KMS-11 (cell line): ENCODE results near the gene MAP3K15.

ENCODE experiments used
- H2AFZ ChIP-seq: fragments of 200-600 bp; sonication (generic); 2 replicates; pipeline ENCODE4 v1.6.1; 2016; ENCODE audit warnings: antibody characterized with exemption, mixed run types, low read depth
- H3K27ac ChIP-seq: fragments of 200-600 bp; sonication (generic); 2 replicates; pipeline ENCODE4 v1.6.1; 2016; ENCODE audit warnings: mild to moderate bottlenecking, mixed run types
- H3K27me3 ChIP-seq: fragments of 200-600 bp; sonication (generic); 2 replicates; pipeline ENCODE4 v1.6.1; 2017; ENCODE audit warnings: mild to moderate bottlenecking, low read depth, mixed run types, moderate library complexity; ENCODE audit not compliant: insufficient read depth
- H3K36me3 ChIP-seq: fragments of 200-600 bp; sonication (generic); 2 replicates; pipeline ENCODE4 v1.6.1; 2017; ENCODE audit warnings: mild to moderate bottlenecking, mixed run types; ENCODE audit not compliant: insufficient read depth
- H3K4me1 ChIP-seq: fragments of 200-600 bp; sonication (generic); 2 replicates; pipeline ENCODE4 v1.6.1; 2016; ENCODE audit warnings: mild to moderate bottlenecking, low read depth, mixed run types; ENCODE audit not compliant: poor library complexity, severe bottlenecking
- H3K4me2 ChIP-seq: fragments of 200-600 bp; sonication (generic); 2 replicates; pipeline ENCODE4 v1.7.0; 2016; ENCODE audit warnings: mild to moderate bottlenecking, mixed run types
- H3K4me3 ChIP-seq: fragments of 200-600 bp; sonication (generic); IDR thresholded peaks from 2 replicates; pipeline ENCODE4 v1.6.1; 2017; ENCODE audit warnings: low read depth, low read length, mixed read lengths; ENCODE audit not compliant: insufficient read depth
- H3K79me2 ChIP-seq: fragments of 200-600 bp; sonication (generic); 2 replicates; pipeline ENCODE4 v1.6.1; 2016; ENCODE audit warnings: low read depth, mixed run types; ENCODE audit not compliant: insufficient read depth
- H3K9ac ChIP-seq: fragments of 200-600 bp; sonication (generic); 2 replicates; pipeline ENCODE4 v1.6.1; 2016; ENCODE audit warnings: mild to moderate bottlenecking, mixed run types
- H4K20me1 ChIP-seq: fragments of 200-600 bp; sonication (generic); 2 replicates; pipeline ENCODE4 v1.6.1; 2016; ENCODE audit warnings: mild to moderate bottlenecking, mixed run types; ENCODE audit not compliant: insufficient read depth
- TF ChIP-seq, protein P1 (sequence below): fragments of 200-600 bp; sonication (generic); conservative IDR thresholded peaks from 2 replicates; pipeline ENCODE4 v1.6.1; 2017; ENCODE audit warnings: low read depth, mild to moderate bottlenecking, antibody characterized with exemption, low read length, moderate library complexity, mixed read lengths

Gene MAP3K15

DNA sequence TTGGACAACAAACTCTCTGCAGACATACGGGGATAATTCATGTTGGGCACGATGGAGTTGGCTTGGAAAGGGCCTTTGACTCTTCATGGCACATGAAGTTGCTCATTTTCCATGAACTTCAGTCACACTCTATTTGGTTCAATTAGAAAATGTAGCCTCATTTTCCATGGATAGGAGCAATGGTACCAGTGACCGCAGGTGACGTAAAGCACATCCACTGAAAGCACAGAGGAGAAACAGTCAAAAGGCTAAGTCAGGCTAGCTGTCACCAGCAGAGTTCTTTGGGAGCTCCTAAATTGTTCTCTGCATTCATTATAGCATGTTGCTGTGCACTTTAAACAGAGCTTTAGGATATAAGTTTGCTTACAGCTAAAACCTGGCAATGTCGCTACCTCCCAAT lies 39.9 kb upstream of the MAP3K15 start:
- Histone ChIP-seq H3K79me2 (no peaks in the 10 kb centered on the region), H3K27me3 (no peaks in the 10 kb centered on the region), H3K36me3 (no peaks in the 10 kb centered on the region), H3K4me2 (peak overlapping the region; percentile 21; the same call in 1 of the 2 replicates), H3K27ac (no peak overlapping the region), H3K4me1 (peaks cover 10% of the 10 kb centered on the region), H4K20me1 (no peaks in the 10 kb centered on the region), H2AFZ (no peak overlapping the region), H3K4me3 (no peak overlapping the region), H3K9ac (no peak overlapping the region)
- TF ChIP-seq, protein P1, sequence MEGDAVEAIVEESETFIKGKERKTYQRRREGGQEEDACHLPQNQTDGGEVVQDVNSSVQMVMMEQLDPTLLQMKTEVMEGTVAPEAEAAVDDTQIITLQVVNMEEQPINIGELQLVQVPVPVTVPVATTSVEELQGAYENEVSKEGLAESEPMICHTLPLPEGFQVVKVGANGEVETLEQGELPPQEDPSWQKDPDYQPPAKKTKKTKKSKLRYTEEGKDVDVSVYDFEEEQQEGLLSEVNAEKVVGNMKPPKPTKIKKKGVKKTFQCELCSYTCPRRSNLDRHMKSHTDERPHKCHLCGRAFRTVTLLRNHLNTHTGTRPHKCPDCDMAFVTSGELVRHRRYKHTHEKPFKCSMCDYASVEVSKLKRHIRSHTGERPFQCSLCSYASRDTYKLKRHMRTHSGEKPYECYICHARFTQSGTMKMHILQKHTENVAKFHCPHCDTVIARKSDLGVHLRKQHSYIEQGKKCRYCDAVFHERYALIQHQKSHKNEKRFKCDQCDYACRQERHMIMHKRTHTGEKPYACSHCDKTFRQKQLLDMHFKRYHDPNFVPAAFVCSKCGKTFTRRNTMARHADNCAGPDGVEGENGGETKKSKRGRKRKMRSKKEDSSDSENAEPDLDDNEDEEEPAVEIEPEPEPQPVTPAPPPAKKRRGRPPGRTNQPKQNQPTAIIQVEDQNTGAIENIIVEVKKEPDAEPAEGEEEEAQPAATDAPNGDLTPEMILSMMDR = no peak

GRCh38 chrX:19554786-19555185 lies 39.5 kb upstream of the MAP3K15 start:
- Histone ChIP-seq H3K36me3 (no peaks in the 10 kb centered on the region), H3K9ac (no peak overlapping the region), H4K20me1 (no peaks in the 10 kb centered on the region), H3K4me3 (no peak overlapping the region), H3K27me3 (no peaks in the 10 kb centered on the region), H3K27ac (no peak overlapping the region), H3K4me2 (peak overlapping the region; percentile 21; the same call in 1 of the 2 replicates), H3K79me2 (no peaks in the 10 kb centered on the region), H2AFZ (no peak overlapping the region), H3K4me1 (peaks cover 10% of the 10 kb centered on the region)
- TF ChIP-seq, protein P1 = no peak

- Histone ChIP-seq H3K36me3 (no peaks in the 10 kb centered on the region), H3K4me2 (no peak overlapping the region), H3K4me3 (no peak overlapping the region), H4K20me1 (no peaks in the 10 kb centered on the region), H3K27ac (no peak overlapping the region), H3K79me2 (no peaks in the 10 kb centered on the region), H3K4me1 (peaks cover 10% of the 10 kb centered on the region), H3K9ac (no peak overlapping the region), H3K27me3 (no peaks in the 10 kb centered on the region), H2AFZ (no peak overlapping the region)
- TF ChIP-seq, protein P1 = no peak
Observed at GRCh38 chrX:19552793-19553192, 37.5 kb upstream of the MAP3K15 start.

DNA sequence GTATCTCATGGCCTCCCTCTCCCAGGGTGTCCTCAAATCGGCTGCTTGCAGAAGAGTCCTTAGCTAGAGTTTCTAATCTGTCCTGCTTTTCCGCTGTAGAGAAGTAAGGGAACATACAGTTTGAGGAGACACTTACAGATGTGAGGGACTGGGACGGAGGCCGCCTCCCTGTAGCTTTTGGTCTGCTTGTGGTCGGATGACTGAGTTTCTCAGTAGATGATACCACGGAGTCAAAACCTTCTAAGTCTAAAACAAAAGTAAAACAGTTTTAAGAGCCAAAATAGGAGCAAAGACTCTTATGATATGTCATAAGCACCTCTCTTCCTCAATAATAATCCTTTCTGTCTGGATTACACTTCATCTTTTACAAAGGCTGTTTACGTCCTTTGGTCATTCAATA lies 34.5 kb upstream of the MAP3K15 start:
- no peak overlapping the region for H3K27ac ChIP-seq
- no peaks in the 10 kb centered on the region for H4K20me1 ChIP-seq
- H3K36me3 ChIP-seq = no peaks in the 10 kb centered on the region
- no peaks in the 10 kb centered on the region for H3K79me2 ChIP-seq
- no peak overlapping the region for H3K9ac ChIP-seq
- H2AFZ ChIP-seq = no peak overlapping the region
- TF ChIP-seq, protein P1 = no peak
- H3K27me3 ChIP-seq = no peaks in the 10 kb centered on the region
- H3K4me3 ChIP-seq = no peak overlapping the region
- H3K4me2 ChIP-seq = no peak overlapping the region
- H3K4me1 ChIP-seq = peaks cover 5% of the 10 kb centered on the region
